Gastroesophageal sphincter (tissue), 3 donors: ENCODE measurements around the gene TXNRD1.

ENCODE experiments used
- EP300 ChIP-seq: sonication (generic); formaldehyde crosslinking; IDR thresholded peaks from one replicate; pipeline ENCODE4 v1.6.1; 2017; ENCODE audit warnings: antibody characterized with exemption, mild to moderate bottlenecking
- POLR2A ChIP-seq, 2 donors: fragments of 450-650 bp; IDR thresholded peaks; one replicate each; pipeline ENCODE4 v1.6.1; 2017; ENCODE audit warnings: antibody characterized with exemption in 2 of 2, mild to moderate bottlenecking in 2 of 2, moderate library complexity in 1 of 2
- POLR2AphosphoS5 ChIP-seq: sonication (generic); formaldehyde crosslinking; IDR thresholded peaks from one replicate; pipeline ENCODE4 v1.6.1; 2017; ENCODE audit warnings: antibody characterized with exemption
- TF ChIP-seq, protein P1 (sequence below), 4 experiments: fragments of 200-600 bp in 2 of 4; fragments of 450-650 bp in 2 of 4; sonication (generic) in 1 of 4; IDR thresholded peaks; one replicate each; pipeline ENCODE4 v1.5.1; 2017 to 2019; ENCODE audit warnings: antibody characterized with exemption in 4 of 4, mild to moderate bottlenecking in 2 of 4, moderate library complexity in 2 of 4

DNA sequence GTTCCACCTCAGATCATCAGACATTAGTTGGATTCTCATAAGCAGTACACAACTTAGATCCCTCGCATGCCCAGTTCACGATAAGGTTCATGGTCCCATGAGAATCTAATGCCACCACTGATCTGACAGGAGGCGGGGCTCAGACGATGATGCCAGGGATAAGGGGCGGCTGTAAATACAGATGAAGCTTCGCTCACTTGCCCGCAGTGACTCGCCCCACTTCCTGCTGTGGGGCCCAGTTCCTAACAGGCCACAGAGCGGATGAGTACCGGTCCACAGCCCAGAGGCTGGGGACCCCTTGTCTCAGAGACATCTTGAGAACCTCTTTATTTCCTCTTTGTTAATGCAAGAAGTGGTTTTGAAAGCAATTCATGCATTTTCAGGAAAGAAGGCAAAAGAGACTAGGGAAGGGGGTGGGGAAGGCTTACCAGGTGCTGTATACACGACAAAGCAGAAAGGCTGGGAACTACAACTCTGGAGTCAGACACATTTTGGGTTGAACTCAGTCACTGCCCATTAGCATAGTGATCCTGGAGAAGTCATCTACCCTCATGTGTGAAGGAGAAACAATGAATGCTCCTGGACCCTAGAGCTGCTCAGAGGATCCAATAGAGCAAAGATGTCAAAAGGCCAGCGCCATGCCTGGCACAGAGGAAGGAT lies 156.6 kb downstream of the TXNRD1 start:
- TF ChIP-seq, protein P1, sequence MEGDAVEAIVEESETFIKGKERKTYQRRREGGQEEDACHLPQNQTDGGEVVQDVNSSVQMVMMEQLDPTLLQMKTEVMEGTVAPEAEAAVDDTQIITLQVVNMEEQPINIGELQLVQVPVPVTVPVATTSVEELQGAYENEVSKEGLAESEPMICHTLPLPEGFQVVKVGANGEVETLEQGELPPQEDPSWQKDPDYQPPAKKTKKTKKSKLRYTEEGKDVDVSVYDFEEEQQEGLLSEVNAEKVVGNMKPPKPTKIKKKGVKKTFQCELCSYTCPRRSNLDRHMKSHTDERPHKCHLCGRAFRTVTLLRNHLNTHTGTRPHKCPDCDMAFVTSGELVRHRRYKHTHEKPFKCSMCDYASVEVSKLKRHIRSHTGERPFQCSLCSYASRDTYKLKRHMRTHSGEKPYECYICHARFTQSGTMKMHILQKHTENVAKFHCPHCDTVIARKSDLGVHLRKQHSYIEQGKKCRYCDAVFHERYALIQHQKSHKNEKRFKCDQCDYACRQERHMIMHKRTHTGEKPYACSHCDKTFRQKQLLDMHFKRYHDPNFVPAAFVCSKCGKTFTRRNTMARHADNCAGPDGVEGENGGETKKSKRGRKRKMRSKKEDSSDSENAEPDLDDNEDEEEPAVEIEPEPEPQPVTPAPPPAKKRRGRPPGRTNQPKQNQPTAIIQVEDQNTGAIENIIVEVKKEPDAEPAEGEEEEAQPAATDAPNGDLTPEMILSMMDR (IDR thresholded peaks at IDR 0.05) = no peak
- TF ChIP-seq POLR2A (IDR thresholded peaks at IDR 0.05) (no peak), POLR2AphosphoS5 (no peak), EP300 (no peak)
